MCF 10A (cell line): ENCODE results near the gene C2CD3. TPM values are rescaled to one million over a fixed set of nuclear protein-coding genes. Genes with fewer than 3 reads are reported as not detected.

Experiments used
- Bru-seq: library from RNA; stranded (reverse); fragments of 400-500 nt; gene quantifications from one replicate; lab custom pipeline; 2021; lab: Mats Ljungman, UMichigan
- BruChase-seq, 2 experiments: library from RNA; stranded (reverse); fragments of 400-500 nt; gene quantifications; one replicate each; lab custom pipeline; 2021; lab: Mats Ljungman, UMichigan
- BruUV-seq: library from RNA; stranded (reverse); fragments of 400-500 nt; replicated peaks from 2 replicates; lab custom pipeline; 2021; lab: Mats Ljungman, UMichigan
- CTCF ChIA-PET: fragments of 300-600 bp; sonication (Branson Sonifier 250); formaldehyde crosslinking; extraction: SDS; loops from one replicate; lab custom pipeline; 2021; ENCODE audit warnings: antibody characterized with exemption, inconsistent platforms; lab: Yijun Ruan, JAX
- POLR2A ChIA-PET: fragments of 300-600, 350-650 bp; sonication (Branson Sonifier 250); formaldehyde crosslinking; extraction: SDS; loops from one replicate; lab custom pipeline; 2020; ENCODE audit warnings: antibody characterized with exemption, inconsistent platforms; lab: Yijun Ruan, JAX
- DNase-seq: peaks from one replicate; pipeline ENCODE4 v3.0.0-alpha.2; 2018; ENCODE audit not compliant: unreplicated experiment
- H3K27ac Mint-ChIP-seq: one replicate; pipeline ENCODE4 v1.8.0; 2022; ENCODE audit warnings: mild to moderate bottlenecking, low read depth, mixed read lengths; ENCODE audit not compliant: unreplicated experiment
- H3K27me3 Mint-ChIP-seq: one replicate; pipeline ENCODE4 v1.8.0; 2022; ENCODE audit warnings: mixed read lengths; ENCODE audit not compliant: insufficient read depth, unreplicated experiment
- H3K36me3 Mint-ChIP-seq: one replicate; pipeline ENCODE4 v1.8.0; 2022; ENCODE audit warnings: mild to moderate bottlenecking, moderate library complexity, mixed read lengths; ENCODE audit not compliant: insufficient read depth, unreplicated experiment
- H3K4me1 Mint-ChIP-seq: one replicate; pipeline ENCODE4 v1.8.0; 2022; ENCODE audit warnings: mixed read lengths; ENCODE audit not compliant: insufficient read depth, unreplicated experiment
- H3K4me3 Mint-ChIP-seq: one replicate; pipeline ENCODE4 v1.8.0; 2022; ENCODE audit warnings: mild to moderate bottlenecking, moderate library complexity, mixed read lengths; ENCODE audit not compliant: unreplicated experiment
- H3K9me3 Mint-ChIP-seq: one replicate; pipeline ENCODE4 v1.8.0; 2022; ENCODE audit warnings: mixed read lengths; ENCODE audit not compliant: unreplicated experiment
- CTCF ChIP-seq: fragments of 200-600 bp; IDR thresholded peaks from one replicate; pipeline ENCODE4 v1.8.0; 2022; ENCODE audit warnings: antibody characterized with exemption, mild to moderate bottlenecking; ENCODE audit not compliant: unreplicated experiment
- intact Hi-C: fragments of 100-400 bp; cut with micrococcal nuclease; formaldehyde crosslinking; loops from 2 replicates; pipeline ENCODE4 v1.14.1; 2022
- long read RNA-seq: library from polyadenylated mRNA; stranded (forward); transcript quantifications from one replicate; pipeline ENCODE4 v2.0.0, GENCODE V29; 2022
- total RNA-seq: library from RNA; stranded (reverse); gene quantifications from 2 replicates; pipeline ENCODE4 v1.2.3, GENCODE V29; 2022

C2CD3 gene
- total RNA-seq = 18.7 and 23.2 TPM in 2 replicates
- percentile 63 among the genes with signal in this experiment for Bru-seq, nascent RNA
- BruChase-seq, experiment 1, labeled RNA remaining after a 6-hour chase = percentile 65 among the genes with signal in this experiment
- percentile 65 among the genes with signal in this experiment for BruChase-seq, experiment 2, labeled RNA remaining after a 2-hour chase
- long read RNA-seq, partial matches to known transcripts = 2 of 12 reads
- long read RNA-seq, other reads (novel, unspliced or antisense) = 10 of 12 reads

GRCh38 chr11:74170694-74171629 is at the start of gene C2CD3, which contains the start of gene PPME1:
Gene C2CD3, minus strand, starts transcription at chr11:74171002. Its CDS starts 210 bp downstream, at chr11:74170792.
Gene PPME1, plus strand, starts transcription at chr11:74171289. Its CDS starts 133 bp downstream, at chr11:74171422.
- TSS peak; percentile 63 for BruUV-seq
- Mint-ChIP-seq H3K27me3 (no peaks in the 10 kb centered on the region), H3K4me3 (no peak within 1 kb of the TSS), H3K27ac (no peak within 1 kb of the TSS), H3K4me1 (peaks cover 6% of the 10 kb centered on the region), H3K36me3 (peaks cover 10% of the 10 kb centered on the region), H3K9me3 (no peaks in the 10 kb centered on the region)
- peak; percentile 99 for DNase-seq
- intact Hi-C loops = loop anchor here (1.0 kb wide), 2 partner anchors 33 to 207 kb away; no protein-coding TSS in a partner anchor
- CTCF ChIA-PET = interaction anchor here (0.7 to 3.0 kb wide), 7 partner anchors 10 to 85 kb away, joined by 3 to 13 read pairs (median 3); no protein-coding TSS in a partner anchor
- peak; percentile 29 for TF ChIP-seq CTCF
- POLR2A ChIA-PET = interaction anchor here (0.7 to 3.6 kb wide), 35 partner anchors 9 to 1392 kb away, joined by 3 to 41 read pairs (median 4); partner anchors contain the start of genes LIPT2, MRPL48 and RAB6A

GRCh38 chr11:74220376-74220775 is 49.6 kb upstream of the C2CD3 start:
- POLR2A ChIA-PET = interaction anchor here (0.7 to 1.0 kb wide), 3 partner anchors 9 to 49 kb away, joined by 3 to 5 read pairs (median 3); partner anchors contain the start of genes C2CD3 and PPME1
- H3K27ac Mint-ChIP-seq = no peak overlapping the region
- peaks cover 7% of the 10 kb centered on the region for H3K9me3 Mint-ChIP-seq
- CTCF ChIA-PET = interaction anchor here (0.6 kb wide), 1 partner anchor 1438 kb away, joined by 3 read pairs; no protein-coding TSS in a partner anchor
- no peak for DNase-seq
- H3K4me3 Mint-ChIP-seq = no peak overlapping the region
- H3K27me3 Mint-ChIP-seq = no peaks in the 10 kb centered on the region
- peaks cover 21% of the 10 kb centered on the region for H3K36me3 Mint-ChIP-seq
- H3K4me1 Mint-ChIP-seq = peaks cover 5% of the 10 kb centered on the region
- TF ChIP-seq CTCF = no peak
- intact Hi-C loops = no loop called here
- no TSS peak for BruUV-seq

GRCh38 chr11:74212533-74212932 is 41.7 kb upstream of the C2CD3 start:
- intact Hi-C loops = no loop called here
- Mint-ChIP-seq H3K4me1 (no peaks in the 10 kb centered on the region), H3K9me3 (peaks cover 7% of the 10 kb centered on the region), H3K4me3 (no peak overlapping the region), H3K36me3 (peaks cover 42% of the 10 kb centered on the region), H3K27me3 (no peaks in the 10 kb centered on the region), H3K27ac (no peak overlapping the region)
- CTCF ChIA-PET = no interaction called here
- DNase-seq = no peak
- POLR2A ChIA-PET = no interaction called here
- no peak for TF ChIP-seq CTCF
- no TSS peak for BruUV-seq
